ENCODE results near the gene BRINP2. TPM values are rescaled to one million over a fixed set of nuclear protein-coding genes. Genes with fewer than 3 reads are reported as not detected.

The BRINP2 gene
- polyA plus RNA-seq, 2 donors: 0.01 TPM; not detected in 1

GRCh38 chr1:177255411-177255810, 84.7 kb downstream of the BRINP2 start:
- Histone ChIP-seq H3K36me3 (ENCODE audit: control insufficient read depth in 2 of 2, insufficient read depth in 2 of 2, low read length in 1 of 2) (no peaks in the 10 kb centered on the region), H3K4me1 (ENCODE audit: control insufficient read depth in 2 of 2, insufficient read depth in 2 of 2, low read length in 1 of 2) (no peaks in the 10 kb centered on the region), H3K4me3 (ENCODE audit: low read depth in 1 of 2, low read length in 2 of 2) (no peak overlapping the region), H3K27ac (ENCODE audit: low read depth in 2 of 2, low read length in 1 of 2) (no peak overlapping the region), H3K27me3 (ENCODE audit: control insufficient read depth in 1 of 2, insufficient read depth in 2 of 2, low read length in 2 of 2) (no peaks in the 10 kb centered on the region), H3K9me3 (ENCODE audit: control insufficient read depth in 2 of 2, insufficient read depth in 1 of 2, low read depth in 1 of 2, low read length in 1 of 2) (no peaks in the 10 kb centered on the region)
- WGBS, 2 donors: 37 to 44% methylated on average over 1 of the region's 1 CpG

GRCh38 chr1:177256153-177257075, 85.7 kb downstream of the BRINP2 start:
- WGBS, 2 donors: 31 to 38% methylated on average over 20 of the region's 20 CpGs

GRCh38 chr1:177257128-177257527, 86.4 kb downstream of the BRINP2 start:
- H3K36me3 ChIP-seq (ENCODE audit: control insufficient read depth in 2 of 2, insufficient read depth in 2 of 2, low read length in 1 of 2): no peaks in the 10 kb centered on the region
- no peaks in the 10 kb centered on the region for H3K4me1 ChIP-seq (ENCODE audit: control insufficient read depth in 2 of 2, insufficient read depth in 2 of 2, low read length in 1 of 2)
- WGBS, 2 donors: 68 to 76% methylated on average over 11 of the region's 11 CpGs
- no peak overlapping the region for H3K27ac ChIP-seq (ENCODE audit: low read depth in 2 of 2, low read length in 1 of 2)
- no peak overlapping the region for H3K4me3 ChIP-seq (ENCODE audit: low read depth in 1 of 2, low read length in 2 of 2)
- no peaks in the 10 kb centered on the region for H3K9me3 ChIP-seq (ENCODE audit: control insufficient read depth in 2 of 2, insufficient read depth in 1 of 2, low read depth in 1 of 2, low read length in 1 of 2)
- no peaks in the 10 kb centered on the region for H3K27me3 ChIP-seq (ENCODE audit: control insufficient read depth in 1 of 2, insufficient read depth in 2 of 2, low read length in 2 of 2)

More at GRCh38 chr1:177256153-177257075, 85.7 kb downstream of the BRINP2 start:
- H3K4me1 ChIP-seq (ENCODE audit: control insufficient read depth in 2 of 2, insufficient read depth in 2 of 2, low read length in 1 of 2): no peaks in the 10 kb centered on the region
- H3K27me3 ChIP-seq (ENCODE audit: control insufficient read depth in 1 of 2, insufficient read depth in 2 of 2, low read length in 2 of 2): no peaks in the 10 kb centered on the region
- H3K4me3 ChIP-seq (ENCODE audit: low read depth in 1 of 2, low read length in 2 of 2): no peak overlapping the region
- H3K27ac ChIP-seq (ENCODE audit: low read depth in 2 of 2, low read length in 1 of 2): no peak overlapping the region
- no peaks in the 10 kb centered on the region for H3K9me3 ChIP-seq (ENCODE audit: control insufficient read depth in 2 of 2, insufficient read depth in 1 of 2, low read depth in 1 of 2, low read length in 1 of 2)
- no peaks in the 10 kb centered on the region for H3K36me3 ChIP-seq (ENCODE audit: control insufficient read depth in 2 of 2, insufficient read depth in 2 of 2, low read length in 1 of 2)

GRCh38 chr1:177257576-177257975, 86.8 kb downstream of the BRINP2 start:
- 74 to 79% methylated on average over 4 of the region's 4 CpGs for WGBS, 2 donors
- no peaks in the 10 kb centered on the region for H3K9me3 ChIP-seq (ENCODE audit: control insufficient read depth in 2 of 2, insufficient read depth in 1 of 2, low read depth in 1 of 2, low read length in 1 of 2)
- H3K27ac ChIP-seq (ENCODE audit: low read depth in 2 of 2, low read length in 1 of 2): no peak overlapping the region
- no peaks in the 10 kb centered on the region for H3K4me1 ChIP-seq (ENCODE audit: control insufficient read depth in 2 of 2, insufficient read depth in 2 of 2, low read length in 1 of 2)
- H3K4me3 ChIP-seq (ENCODE audit: low read depth in 1 of 2, low read length in 2 of 2): no peak overlapping the region
- H3K27me3 ChIP-seq (ENCODE audit: control insufficient read depth in 1 of 2, insufficient read depth in 2 of 2, low read length in 2 of 2): no peaks in the 10 kb centered on the region
- no peaks in the 10 kb centered on the region for H3K36me3 ChIP-seq (ENCODE audit: control insufficient read depth in 2 of 2, insufficient read depth in 2 of 2, low read length in 1 of 2)

GRCh38 chr1:177270863-177271262, 100.1 kb downstream of the BRINP2 start:
- no peaks in the 10 kb centered on the region for H3K27me3 ChIP-seq (ENCODE audit: control insufficient read depth in 1 of 2, insufficient read depth in 2 of 2, low read length in 2 of 2)
- WGBS, 2 donors: 82 to 83% methylated on average over 1 of the region's 1 CpG
- no peaks in the 10 kb centered on the region for H3K36me3 ChIP-seq (ENCODE audit: control insufficient read depth in 2 of 2, insufficient read depth in 2 of 2, low read length in 1 of 2)

GRCh38 chr1:177273141-177273540, 102.4 kb downstream of the BRINP2 start:
- Histone ChIP-seq H3K27me3 (ENCODE audit: control insufficient read depth in 1 of 2, insufficient read depth in 2 of 2, low read length in 2 of 2) (no peaks in the 10 kb centered on the region), H3K27ac (ENCODE audit: low read depth in 2 of 2, low read length in 1 of 2) (no peak overlapping the region), H3K4me1 (ENCODE audit: control insufficient read depth in 2 of 2, insufficient read depth in 2 of 2, low read length in 1 of 2) (peaks cover 0 to 3% of the 10 kb centered on the region in 2 donors), H3K9me3 (ENCODE audit: control insufficient read depth in 2 of 2, insufficient read depth in 1 of 2, low read depth in 1 of 2, low read length in 1 of 2) (peaks cover 0 to under 1% of the 10 kb centered on the region in 2 donors), H3K36me3 (ENCODE audit: control insufficient read depth in 2 of 2, insufficient read depth in 2 of 2, low read length in 1 of 2) (no peaks in the 10 kb centered on the region), H3K4me3 (ENCODE audit: low read depth in 1 of 2, low read length in 2 of 2) (no peak overlapping the region)
- WGBS, 2 donors: 81 to 84% methylated on average over 5 of the region's 5 CpGs

More at GRCh38 chr1:177270863-177271262, 100.1 kb downstream of the BRINP2 start:
- peaks cover 0 to 2% of the 10 kb centered on the region in 2 donors for H3K9me3 ChIP-seq (ENCODE audit: control insufficient read depth in 2 of 2, insufficient read depth in 1 of 2, low read depth in 1 of 2, low read length in 1 of 2)
- peaks cover 0 to 3% of the 10 kb centered on the region in 2 donors for H3K4me1 ChIP-seq (ENCODE audit: control insufficient read depth in 2 of 2, insufficient read depth in 2 of 2, low read length in 1 of 2)
- no peak overlapping the region for H3K27ac ChIP-seq (ENCODE audit: low read depth in 2 of 2, low read length in 1 of 2)
- H3K4me3 ChIP-seq (ENCODE audit: low read depth in 1 of 2, low read length in 2 of 2): no peak overlapping the region

- no peak overlapping the region for H3K27ac ChIP-seq (ENCODE audit: low read depth in 2 of 2, low read length in 1 of 2)
- H3K4me1 ChIP-seq (ENCODE audit: control insufficient read depth in 2 of 2, insufficient read depth in 2 of 2, low read length in 1 of 2): peaks cover 0 to 3% of the 10 kb centered on the region in 2 donors
- H3K36me3 ChIP-seq (ENCODE audit: control insufficient read depth in 2 of 2, insufficient read depth in 2 of 2, low read length in 1 of 2): no peaks in the 10 kb centered on the region
- H3K27me3 ChIP-seq (ENCODE audit: control insufficient read depth in 1 of 2, insufficient read depth in 2 of 2, low read length in 2 of 2): no peaks in the 10 kb centered on the region
- 12 to 13% methylated on average over 5 of the region's 5 CpGs for WGBS, 2 donors
- H3K4me3 ChIP-seq (ENCODE audit: low read depth in 1 of 2, low read length in 2 of 2): no peak overlapping the region
- no peaks in the 10 kb centered on the region for H3K9me3 ChIP-seq (ENCODE audit: control insufficient read depth in 2 of 2, insufficient read depth in 1 of 2, low read depth in 1 of 2, low read length in 1 of 2)
Observed at GRCh38 chr1:177274687-177275211, 104.0 kb downstream of the BRINP2 start.

- Histone ChIP-seq H3K27ac (ENCODE audit: low read depth in 2 of 2, low read length in 1 of 2) (no peak overlapping the region), H3K36me3 (ENCODE audit: control insufficient read depth in 2 of 2, insufficient read depth in 2 of 2, low read length in 1 of 2) (no peaks in the 10 kb centered on the region), H3K4me1 (ENCODE audit: control insufficient read depth in 2 of 2, insufficient read depth in 2 of 2, low read length in 1 of 2) (peaks cover 0 to 3% of the 10 kb centered on the region in 2 donors), H3K9me3 (ENCODE audit: control insufficient read depth in 2 of 2, insufficient read depth in 1 of 2, low read depth in 1 of 2, low read length in 1 of 2) (no peaks in the 10 kb centered on the region), H3K27me3 (ENCODE audit: control insufficient read depth in 1 of 2, insufficient read depth in 2 of 2, low read length in 2 of 2) (no peaks in the 10 kb centered on the region), H3K4me3 (ENCODE audit: low read depth in 1 of 2, low read length in 2 of 2) (no peak overlapping the region)
- WGBS, 2 donors: 91 to 96% methylated on average over 1 of the region's 1 CpG
Observed at GRCh38 chr1:177275736-177276135, 105.0 kb downstream of the BRINP2 start.

- H3K27ac ChIP-seq (ENCODE audit: low read depth in 2 of 2, low read length in 1 of 2): no peak overlapping the region
- H3K4me3 ChIP-seq (ENCODE audit: low read depth in 1 of 2, low read length in 2 of 2): no peak overlapping the region
- H3K36me3 ChIP-seq (ENCODE audit: control insufficient read depth in 2 of 2, insufficient read depth in 2 of 2, low read length in 1 of 2): no peaks in the 10 kb centered on the region
- no peaks in the 10 kb centered on the region for H3K27me3 ChIP-seq (ENCODE audit: control insufficient read depth in 1 of 2, insufficient read depth in 2 of 2, low read length in 2 of 2)
- peaks cover 0 to 3% of the 10 kb centered on the region in 2 donors for H3K4me1 ChIP-seq (ENCODE audit: control insufficient read depth in 2 of 2, insufficient read depth in 2 of 2, low read length in 1 of 2)
- 88 to 90% methylated on average over 10 of the region's 10 CpGs for WGBS, 2 donors
- H3K9me3 ChIP-seq (ENCODE audit: control insufficient read depth in 2 of 2, insufficient read depth in 1 of 2, low read depth in 1 of 2, low read length in 1 of 2): no peaks in the 10 kb centered on the region
Observed at GRCh38 chr1:177278626-177279390, 108.0 kb downstream of the BRINP2 start.
